Measurements from ENCODE around the gene DRG2. TPM values are rescaled to one million over a fixed set of nuclear protein-coding genes. Genes with fewer than 3 reads are reported as not detected.
A peak's percentile ranks its signal among the peaks of the same experiment; 100 is the strongest.

DRG2 gene
- total RNA-seq, 1 donor from 2014 or later: 19.4 TPM

DNA sequence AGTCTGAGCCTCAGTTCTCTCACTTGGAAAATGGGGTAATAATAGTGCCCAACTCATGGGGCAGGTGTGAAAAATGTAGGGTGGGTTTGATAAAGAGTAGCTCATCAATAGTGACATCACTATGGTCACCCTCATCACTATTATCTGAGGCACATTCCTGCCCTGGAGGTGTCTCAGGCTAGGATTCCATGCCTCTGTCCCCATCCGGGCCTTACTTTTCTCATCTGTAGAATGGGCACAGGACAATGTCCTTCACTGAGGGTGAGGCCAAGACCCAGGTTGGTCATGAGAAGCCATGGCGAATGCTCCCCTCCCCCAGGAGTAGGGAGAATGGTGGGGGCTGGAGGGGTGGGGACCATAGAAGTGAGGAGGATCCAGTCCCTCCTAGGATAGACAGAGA, 51.3 kb downstream of the DRG2 start:
- intact Hi-C loops (cut with micrococcal nuclease): no loop called here

DNA sequence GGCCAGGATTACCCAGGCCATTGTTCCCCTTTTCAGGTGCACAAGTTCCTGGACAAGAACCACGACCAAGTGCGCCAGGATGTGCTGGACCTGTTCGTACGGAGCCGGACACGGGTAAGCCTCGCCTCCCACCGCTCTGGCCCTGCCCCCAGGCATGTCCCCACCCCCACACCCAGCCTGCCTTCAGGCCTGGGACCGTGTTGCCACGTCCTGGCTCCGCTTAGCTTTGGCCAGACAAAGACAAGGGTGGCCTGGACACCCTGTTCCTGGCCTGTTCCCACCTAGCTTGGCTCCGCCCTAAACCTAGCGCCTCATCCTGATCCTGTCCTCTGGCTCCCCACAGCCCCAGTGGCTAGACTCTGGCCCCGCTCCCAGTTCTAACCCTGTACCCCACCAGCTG, 51.8 kb downstream of the DRG2 start:
- no peak for DNase-seq
- ATAC-seq: no peak
- intact Hi-C loops (cut with micrococcal nuclease): no loop called here

More for the DNA sequence above, 51.3 kb downstream of the DRG2 start:
- ATAC-seq (no peak), DNase-seq (no peak)

DNA sequence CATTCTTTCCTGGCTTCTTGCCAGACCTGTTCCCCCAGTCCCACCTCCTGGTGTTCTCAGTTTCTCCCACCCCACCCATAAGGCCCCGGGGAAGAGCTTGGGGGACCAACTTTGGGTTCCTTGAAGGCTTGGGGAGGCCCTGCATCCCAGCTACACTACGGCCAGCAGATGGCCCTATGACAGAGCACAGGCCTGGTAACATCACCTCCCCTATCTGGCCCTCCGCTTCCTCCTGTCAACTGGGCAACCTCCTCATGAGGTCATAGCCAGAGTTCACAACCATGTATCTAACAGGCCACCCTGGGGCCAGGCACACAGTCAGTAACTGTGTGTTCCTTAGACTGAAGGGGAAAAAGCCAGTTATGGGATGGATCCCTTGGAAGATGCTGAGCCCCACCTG, 52.2 kb downstream of the DRG2 start:
- ATAC-seq: peak; percentile 25
- intact Hi-C loops (cut with micrococcal nuclease): loop anchor here (5.0 kb wide), 1 partner anchor 77 kb away; no protein-coding TSS in a partner anchor
- no peak for DNase-seq

DNA sequence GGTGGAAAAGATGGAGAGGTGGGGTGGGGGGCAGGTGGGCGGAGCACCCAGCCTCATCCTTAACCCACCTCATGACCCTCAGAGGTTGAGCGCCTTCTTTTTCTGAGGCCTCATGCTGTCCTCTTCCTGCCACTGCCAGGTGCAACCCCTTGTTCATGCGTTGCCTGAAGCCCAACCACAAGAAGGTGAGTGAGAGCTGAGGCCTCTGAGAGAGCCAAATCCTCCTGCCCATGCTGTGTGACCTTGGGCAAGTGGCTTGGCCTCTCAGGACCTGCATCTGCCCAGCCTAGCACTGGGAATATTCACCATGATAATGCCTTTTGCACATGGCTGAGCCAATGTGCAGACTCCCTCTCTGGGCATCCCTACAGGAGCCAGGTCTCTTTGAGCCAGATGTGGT, 52.9 kb downstream of the DRG2 start:
- ATAC-seq (no peak), DNase-seq (no peak)
- intact Hi-C loops (cut with micrococcal nuclease): loop anchor here (5.0 kb wide), 1 partner anchor 77 kb away; no protein-coding TSS in a partner anchor

DNA sequence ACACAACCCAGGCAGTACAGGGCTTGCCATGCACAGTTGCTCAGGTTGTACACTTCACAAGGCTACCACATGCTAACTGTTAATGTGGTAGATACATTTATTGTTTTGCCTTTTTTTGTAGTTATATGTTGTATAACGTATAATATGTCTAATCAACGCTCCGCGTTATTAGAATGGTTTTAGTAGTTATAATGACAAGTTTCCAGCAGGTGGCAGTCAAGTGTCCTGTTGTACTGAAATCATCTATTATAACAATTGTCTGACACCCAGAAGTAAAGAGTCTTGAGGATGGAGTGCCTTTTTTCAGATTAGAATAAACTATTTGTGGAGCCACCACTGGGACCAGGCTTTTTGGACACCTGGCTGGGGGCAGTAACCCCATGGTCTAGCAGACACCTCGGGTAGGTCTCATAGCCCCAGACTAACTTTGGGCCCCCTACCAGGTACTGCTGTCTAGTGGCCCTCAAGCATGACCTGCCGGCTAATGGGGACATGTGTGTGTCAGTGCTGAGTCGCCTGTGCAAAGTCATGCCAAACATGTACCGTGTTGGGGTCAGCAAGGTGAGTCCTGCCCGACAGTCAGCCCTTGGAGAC, 53.6 kb downstream of the DRG2 start:
- no peak for DNase-seq
- intact Hi-C loops (cut with micrococcal nuclease): loop anchor here (5.0 kb wide), 1 partner anchor 76 kb away; no protein-coding TSS in a partner anchor
- ATAC-seq: peak; percentile 50

DNA sequence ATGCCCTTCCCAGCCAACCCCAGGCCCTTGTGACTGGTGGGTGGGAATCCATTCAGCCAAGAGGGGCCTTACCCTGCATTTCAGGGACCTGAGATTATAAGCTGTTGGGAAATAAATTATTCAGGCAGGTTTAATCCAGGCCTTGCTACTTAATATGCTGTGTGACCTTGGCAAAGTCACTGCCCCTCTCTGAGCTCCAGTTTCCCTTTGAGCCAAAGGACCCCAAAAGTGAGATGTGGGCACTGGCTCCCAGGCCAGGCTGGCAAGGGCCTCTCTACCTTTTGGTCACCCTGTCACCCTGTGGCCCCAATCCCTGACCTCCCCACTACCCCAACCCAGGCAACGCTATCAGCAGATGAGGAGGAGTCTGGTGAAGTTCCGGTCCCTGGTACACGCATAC, 54.7 kb downstream of the DRG2 start:
- ATAC-seq: no peak
- intact Hi-C loops (cut with micrococcal nuclease): loop anchor here (5.0 kb wide), 1 partner anchor 75 kb away; no protein-coding TSS in a partner anchor
- no peak for DNase-seq

DNA sequence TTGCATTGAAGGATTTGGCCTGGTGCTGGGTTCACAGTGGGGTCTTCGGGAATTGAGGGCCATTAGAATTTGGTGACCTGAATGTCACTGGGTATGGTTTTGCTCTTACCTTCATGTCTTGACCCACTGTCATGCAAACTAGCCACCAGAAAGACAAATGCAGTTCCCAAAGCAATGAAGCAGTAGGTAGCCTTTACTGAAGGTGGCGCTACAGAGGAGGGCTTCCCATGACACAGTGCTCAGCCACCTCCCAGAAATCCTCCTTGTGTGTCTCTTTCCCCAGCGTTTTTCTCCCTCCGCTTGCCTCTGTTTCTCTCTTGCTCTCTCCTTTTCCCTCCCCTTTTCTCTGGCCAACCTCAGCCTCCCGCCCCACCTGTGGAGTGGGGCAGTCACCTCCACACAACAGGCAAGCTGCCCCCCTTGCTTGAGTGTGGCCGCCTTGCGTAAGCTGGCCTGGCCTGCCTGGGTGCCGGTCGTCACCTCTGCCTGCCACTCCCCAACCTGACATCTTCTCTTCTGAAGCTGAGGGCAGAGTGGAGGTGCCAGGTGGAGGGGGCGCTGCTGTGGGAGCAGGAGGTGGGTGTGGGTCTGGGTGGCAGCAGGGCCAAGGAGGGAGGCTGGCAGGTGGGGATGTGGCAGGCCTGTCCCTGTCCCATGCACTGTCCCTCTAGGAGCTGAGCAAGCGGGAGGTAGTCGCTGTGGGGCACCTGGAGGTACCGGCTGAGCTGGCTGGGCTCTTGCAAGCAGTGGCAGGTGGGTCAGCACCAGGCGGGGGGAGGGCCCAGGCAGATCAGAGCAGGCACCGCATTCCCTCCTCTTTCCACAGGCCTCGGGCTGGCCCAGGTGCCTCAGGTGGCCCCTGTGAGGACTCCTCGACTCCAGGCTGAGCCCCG, 55.5 kb downstream of the DRG2 start:
- intact Hi-C loops (cut with micrococcal nuclease): loop anchor here (5.0 kb wide), 1 partner anchor 74 kb away; no protein-coding TSS in a partner anchor
- DNase-seq (no peak), ATAC-seq (no peak)

DNA sequence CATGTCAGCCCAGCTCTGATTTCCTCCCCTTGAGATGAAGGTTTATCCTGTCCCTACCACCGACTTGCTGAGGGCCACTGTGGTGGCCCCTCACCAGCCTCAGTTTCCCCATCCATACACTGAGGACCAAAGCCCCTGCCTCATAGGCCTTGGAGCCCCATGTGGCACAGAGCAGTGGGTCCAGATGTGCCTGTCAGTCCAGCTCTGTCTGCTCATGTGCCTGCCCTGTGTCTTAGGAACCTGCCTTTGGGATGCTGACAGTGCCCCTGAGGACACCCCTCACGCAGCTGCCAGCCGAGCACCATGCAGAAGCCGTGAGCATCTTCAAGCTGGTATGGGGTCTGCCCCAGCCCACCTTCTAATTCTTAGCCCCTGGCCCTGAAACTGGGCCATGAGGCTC, 56.5 kb downstream of the DRG2 start:
- DNase-seq (no peak), ATAC-seq (no peak)
- intact Hi-C loops (cut with micrococcal nuclease): loop anchor here (5.0 kb wide), 1 partner anchor 73 kb away; no protein-coding TSS in a partner anchor

DNA sequence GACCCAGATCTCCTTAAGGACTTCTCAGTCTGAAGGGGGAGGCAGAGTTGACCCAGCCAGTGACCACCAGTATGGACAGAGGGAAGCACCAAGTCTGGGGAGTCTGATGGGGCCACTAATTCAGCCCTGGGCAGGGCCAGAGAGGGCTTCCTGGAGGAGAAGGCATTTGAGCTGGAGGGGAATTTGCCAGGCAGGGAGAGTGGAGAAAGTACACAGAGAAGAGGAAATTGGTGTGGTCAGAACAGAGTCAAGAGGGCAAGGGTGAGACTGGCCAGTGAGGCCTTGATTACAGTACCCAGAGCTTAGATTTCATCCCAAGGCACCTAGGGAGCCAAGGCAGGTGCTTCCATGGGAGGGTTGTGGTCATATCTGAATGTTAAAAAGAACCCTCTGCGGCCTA, 57.1 kb downstream of the DRG2 start:
- intact Hi-C loops (cut with micrococcal nuclease): loop anchor here (5.0 kb wide), 1 partner anchor 72 kb away; no protein-coding TSS in a partner anchor

DNA sequence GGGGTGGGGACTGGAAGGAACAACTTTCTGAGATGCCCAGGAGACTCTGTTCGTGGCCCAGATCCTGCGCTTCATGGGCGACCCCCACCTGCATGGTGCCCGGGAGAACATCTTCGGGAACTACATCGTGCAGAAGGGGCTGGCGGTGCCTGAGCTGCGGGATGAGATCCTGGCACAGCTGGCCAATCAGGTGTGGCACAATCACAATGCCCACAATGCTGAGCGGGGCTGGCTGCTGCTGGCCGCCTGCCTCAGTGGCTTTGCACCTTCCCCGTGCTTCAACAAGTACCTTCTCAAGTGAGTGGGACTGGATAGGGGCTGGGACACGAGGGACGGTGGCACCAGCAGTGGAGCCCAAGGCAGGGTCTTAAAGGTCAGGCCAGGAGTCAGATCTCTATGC, 58.1 kb downstream of the DRG2 start:
- no peak for ATAC-seq
- intact Hi-C loops (cut with micrococcal nuclease): no loop called here
- no peak for DNase-seq

More for the DNA sequence above, 57.1 kb downstream of the DRG2 start:
- ATAC-seq: no peak
- DNase-seq: no peak

DNA sequence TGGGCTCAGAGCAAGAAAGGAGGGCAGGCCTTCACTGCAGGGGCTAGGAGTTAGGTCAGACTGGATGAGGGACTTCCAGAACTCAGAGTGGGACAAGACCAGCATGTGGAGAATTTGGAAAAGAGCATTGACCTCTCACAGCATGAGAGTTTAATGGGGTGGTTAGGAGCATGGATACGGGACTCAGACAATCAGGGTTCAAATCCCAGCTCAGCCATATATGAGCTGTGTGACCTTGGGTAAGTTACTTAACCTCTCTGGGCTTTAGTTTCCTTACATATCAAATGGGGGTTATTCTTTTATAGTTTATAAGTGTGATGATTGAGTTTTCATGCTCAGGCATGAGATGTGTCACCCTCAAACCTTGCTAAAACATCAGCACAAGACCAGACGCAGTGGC, 58.5 kb downstream of the DRG2 start:
- ATAC-seq (no peak), DNase-seq (no peak)
- intact Hi-C loops (cut with micrococcal nuclease): no loop called here

DNA sequence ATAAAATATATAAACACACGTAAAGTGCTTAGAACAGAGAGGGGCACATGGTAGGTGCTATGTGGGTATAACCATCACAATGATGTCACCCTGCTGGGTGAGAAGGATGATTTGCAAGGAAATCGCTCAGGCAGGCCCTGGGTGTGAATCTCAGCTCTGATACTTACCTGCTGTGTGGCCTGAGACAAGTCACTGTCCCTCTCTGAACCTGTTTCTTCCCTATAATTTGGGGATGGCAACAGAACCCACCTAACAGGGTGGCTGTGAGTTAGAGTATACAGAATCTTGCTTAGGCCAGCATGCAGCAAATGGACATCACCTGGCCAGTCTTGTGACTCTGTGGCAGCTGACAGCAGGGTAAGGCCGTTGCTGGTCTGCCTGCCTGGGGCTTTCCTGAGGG, 59.2 kb downstream of the DRG2 start:
- intact Hi-C loops (cut with micrococcal nuclease): no loop called here
- no peak for DNase-seq
- ATAC-seq: no peak

DNA sequence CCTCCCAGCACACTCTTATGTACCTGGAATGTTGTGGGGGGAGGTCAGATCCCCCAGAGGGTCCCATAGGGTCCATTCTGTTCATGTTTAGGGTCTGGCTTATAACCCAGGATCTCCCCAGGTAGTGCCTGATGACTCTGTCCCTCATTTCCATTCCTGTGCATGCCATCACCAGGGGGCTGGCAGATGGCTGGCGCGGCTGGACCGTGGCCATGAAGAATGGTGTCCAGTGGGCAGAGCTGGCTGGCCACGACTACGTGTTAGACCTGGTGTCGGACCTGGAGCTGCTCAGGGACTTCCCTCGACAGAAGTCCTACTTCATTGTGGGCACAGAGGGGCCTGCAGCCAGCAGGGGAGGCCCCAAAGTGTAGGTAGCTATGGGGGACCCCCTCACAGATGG, 60.8 kb downstream of the DRG2 start:
- ATAC-seq (no peak), DNase-seq (no peak)
- intact Hi-C loops (cut with micrococcal nuclease): no loop called here

DNA sequence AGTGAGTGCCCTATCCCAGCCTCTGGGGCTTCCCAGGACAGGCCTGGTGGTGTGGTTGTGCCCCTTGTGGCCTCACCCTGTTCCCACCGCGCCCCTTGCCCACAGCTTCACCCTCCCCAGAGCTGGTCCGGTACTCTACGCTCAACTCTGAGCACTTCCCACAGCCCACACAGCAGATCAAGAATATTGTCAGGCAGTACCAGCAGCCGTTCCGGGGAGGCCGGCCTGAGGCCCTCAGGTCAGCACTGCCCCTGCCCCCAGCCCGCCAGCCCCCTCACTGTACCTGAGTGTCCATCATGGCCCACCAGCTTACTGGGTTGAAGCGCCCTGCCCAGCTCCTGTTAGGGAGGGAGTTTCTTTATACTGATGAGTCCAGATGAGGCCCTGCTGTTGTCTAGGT, 63.5 kb downstream of the DRG2 start:
- ATAC-seq (no peak), DNase-seq (no peak)
- intact Hi-C loops (cut with micrococcal nuclease): no loop called here

DNA sequence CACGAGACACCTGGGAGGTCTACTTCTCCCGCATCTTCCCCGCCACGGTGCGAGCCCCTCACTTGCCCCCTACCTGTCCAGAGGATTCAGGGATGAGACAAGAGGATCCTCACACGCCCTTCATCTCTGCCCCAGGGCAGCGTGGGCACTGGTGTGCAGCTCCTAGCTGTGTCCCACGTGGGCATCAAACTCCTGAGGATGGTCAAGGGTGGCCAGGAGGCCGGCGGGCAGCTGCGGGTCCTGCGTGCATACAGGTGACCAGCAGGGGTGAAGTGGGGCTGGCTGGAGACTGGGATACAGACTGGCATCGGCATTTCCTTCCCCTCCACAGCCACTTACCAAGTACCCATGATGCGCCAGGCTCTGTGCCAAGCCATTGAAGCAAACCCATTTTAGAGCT, 67.4 kb downstream of the DRG2 start:
- intact Hi-C loops (cut with micrococcal nuclease): no loop called here
- ATAC-seq (no peak), DNase-seq (no peak)

DNA sequence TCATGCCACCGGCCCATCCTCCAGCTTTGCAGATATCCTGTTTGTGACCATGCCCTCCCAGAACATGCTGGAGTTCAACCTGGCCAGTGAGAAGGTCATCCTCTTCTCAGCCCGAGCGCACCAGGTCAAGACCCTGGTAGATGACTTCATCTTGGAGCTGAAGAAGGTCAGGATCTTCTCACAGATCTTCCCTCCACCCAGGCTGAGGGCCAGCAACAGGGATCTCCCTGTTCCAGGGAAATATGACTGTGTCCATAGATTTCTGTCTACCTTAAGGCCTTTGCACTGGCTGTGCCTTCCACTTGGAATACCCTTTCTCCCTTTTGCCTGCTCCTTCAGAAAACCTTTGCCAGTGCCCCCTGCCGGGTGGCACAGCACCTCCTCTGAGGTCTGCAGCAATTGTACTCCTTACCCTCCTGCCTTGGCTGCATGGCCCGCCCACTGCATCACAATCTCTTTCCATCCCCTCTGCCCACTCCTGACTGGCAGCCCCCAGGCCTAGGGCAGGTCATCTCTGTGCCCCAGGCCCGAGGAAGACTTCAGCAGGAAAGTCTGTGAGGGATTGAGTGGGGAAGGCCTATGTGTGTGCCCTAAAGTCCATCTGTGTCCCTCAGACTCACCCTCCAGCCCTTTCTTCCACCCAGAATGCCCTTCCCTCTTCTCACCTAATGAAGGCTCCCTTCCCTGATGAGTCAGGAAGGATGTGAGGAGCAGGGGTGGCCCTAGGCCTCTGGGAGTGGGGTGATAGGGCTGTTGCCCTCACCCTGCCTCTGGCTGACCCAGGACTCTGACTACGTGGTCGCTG, 68.6 kb downstream of the DRG2 start:
- DNase-seq: no peak
- no peak for ATAC-seq
- intact Hi-C loops (cut with micrococcal nuclease): no loop called here

DNA sequence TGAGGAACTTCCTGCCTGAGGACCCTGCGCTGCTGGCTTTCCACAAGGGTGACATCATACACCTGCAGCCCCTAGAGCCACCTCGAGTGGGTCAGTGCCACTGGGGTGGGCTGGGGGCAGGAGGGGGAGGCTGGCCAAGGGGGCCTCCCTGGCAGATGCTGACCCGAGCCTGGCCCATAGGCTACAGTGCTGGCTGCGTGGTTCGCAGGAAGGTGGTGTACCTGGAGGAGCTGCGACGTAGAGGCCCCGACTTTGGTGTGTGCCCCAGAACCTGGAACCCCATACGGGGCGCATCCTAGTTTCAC, 69.2 kb downstream of the DRG2 start:
- intact Hi-C loops (cut with micrococcal nuclease): no loop called here
- ATAC-seq (no peak), DNase-seq (no peak)

Data from left ventricle myocardium superior (tissue), 1 donor.